Liver (tissue), 9 donors: ENCODE results near the gene KRTDAP. TPM values are rescaled to one million over a fixed set of nuclear protein-coding genes. Genes with fewer than 3 reads are reported as not detected.

Experiments used
- DNase-seq: peaks from one replicate; pipeline ENCODE4 v3.0.0-alpha.2; 2017; ENCODE audit warnings: low spot score
- H3K27ac ChIP-seq, 2 donors: one replicate each; pipeline ENCODE4 v1.7.0; 2013; ENCODE audit warnings: inconsistent platforms in 2 of 2, low read length in 2 of 2, control low read depth in 1 of 2, low read depth in 1 of 2, mild to moderate bottlenecking in 1 of 2
- H3K27me3 ChIP-seq, 4 donors: one replicate each; pipeline versions ENCODE4 v1.6.1 to v1.7.0; 2013; ENCODE audit warnings: low read length in 3 of 4, inconsistent platforms in 1 of 4, mild to moderate bottlenecking in 1 of 4, moderate library complexity in 1 of 4; ENCODE audit not compliant: control insufficient read depth in 4 of 4, insufficient read depth in 4 of 4
- H3K36me3 ChIP-seq, 4 donors: one replicate each; pipeline versions ENCODE4 v1.6.1 to v1.7.0; 2013; ENCODE audit warnings: low read length in 3 of 4, mild to moderate bottlenecking in 3 of 4, low read depth in 1 of 4, moderate library complexity in 1 of 4; ENCODE audit not compliant: control insufficient read depth in 4 of 4, insufficient read depth in 3 of 4
- H3K4me1 ChIP-seq, 4 donors: one replicate each; pipeline versions ENCODE4 v1.6.1 to v1.7.0; 2013; ENCODE audit warnings: low read length in 3 of 4, mild to moderate bottlenecking in 3 of 4, moderate library complexity in 1 of 4; ENCODE audit not compliant: control insufficient read depth in 4 of 4, insufficient read depth in 4 of 4
- H3K4me3 ChIP-seq, 3 donors: one replicate each; pipeline versions ENCODE4 v1.6.1 to v1.7.0; 2013; ENCODE audit warnings: low read length in 3 of 3, control low read depth in 1 of 3, low read depth in 1 of 3, mild to moderate bottlenecking in 1 of 3
- H3K9ac ChIP-seq, 2 donors: one replicate each; pipeline ENCODE4 v1.7.0; 2013; ENCODE audit warnings: low read length in 2 of 2, mild to moderate bottlenecking in 2 of 2, moderate library complexity in 2 of 2, control low read depth in 1 of 2, low read depth in 1 of 2
- H3K9me3 ChIP-seq, 4 donors: one replicate each; pipeline versions ENCODE4 v1.6.1 to v1.7.0; 2013; ENCODE audit warnings: low read length in 3 of 4; ENCODE audit not compliant: control insufficient read depth in 4 of 4
- ATF3 ChIP-seq: IDR thresholded peaks from 2 replicates; pipeline ENCODE4 v1.6.1; 2016; ENCODE audit warnings: antibody characterized with exemption
- CTCF ChIP-seq: fragments of 150-350 bp; IDR thresholded peaks from 2 replicates; pipeline ENCODE4 v1.5.1; 2017; ENCODE audit warnings: improper control_type of control experiment, low read depth, low read length; ENCODE audit not compliant: missing input control
- FOXA1 ChIP-seq: IDR thresholded peaks from 2 replicates; pipeline ENCODE4 v1.6.1; 2016; ENCODE audit warnings: antibody characterized with exemption
- HNF4G ChIP-seq: IDR thresholded peaks from 2 replicates; pipeline ENCODE4 v1.6.1; 2016; ENCODE audit warnings: antibody characterized with exemption
- MAX ChIP-seq: IDR thresholded peaks from 2 replicates; pipeline ENCODE4 v1.6.1; 2016; ENCODE audit warnings: antibody characterized with exemption
- NR2F2 ChIP-seq: IDR thresholded peaks from 2 replicates; pipeline ENCODE4 v1.6.1; 2016; ENCODE audit warnings: antibody characterized with exemption
- RAD21 ChIP-seq, 2 donors: IDR thresholded peaks; 2 replicates each; pipeline ENCODE4 v1.6.1; 2016; ENCODE audit warnings: antibody characterized with exemption in 2 of 2, mild to moderate bottlenecking in 2 of 2
- RXRA ChIP-seq, 2 donors: IDR thresholded peaks; 2 replicates each; pipeline ENCODE4 v1.6.1; 2017 to 2018; ENCODE audit warnings: antibody characterized with exemption in 2 of 2, mild to moderate bottlenecking in 1 of 2
- SP1 ChIP-seq: IDR thresholded peaks from 2 replicates; pipeline ENCODE4 v1.6.1; 2018; ENCODE audit warnings: antibody characterized with exemption, mild to moderate bottlenecking
- YY1 ChIP-seq: IDR thresholded peaks from 2 replicates; pipeline ENCODE4 v1.6.1; 2016; ENCODE audit warnings: antibody characterized with exemption, mild to moderate bottlenecking
- WGBS: extraction: QIAGEN DNeasy Blood & Tissue Kit; methylation state at CpG from one replicate; pipeline ENCODE4 v1.1.7; 2013; 5-methylcytosine and 5-hydroxymethylcytosine counted together
- polyA plus RNA-seq, 2 donors: library from polyadenylated mRNA; stranded (reverse) in 1 of 2; unstranded in 1 of 2; fragments of 200-250 nt in 1 of 2; fragments of >200 nt in 1 of 2; fragmentation: Nextera tagmentation in 1 of 2; extraction: Ambion mirVana in 1 of 2; gene quantifications; one replicate each; pipeline versions ENCODE4 v1.2.1 to v1.2.3, GENCODE V29; 2013 to 2015
- total RNA-seq, 2 donors: library from RNA; depleted of rRNA; stranded (reverse); fragments of >200 nt; gene quantifications; one replicate each; pipeline ENCODE4 v1.2.3, GENCODE V29; 2014
- donor health status: healthy.
- donor health status: healthy.
- donor health status: healthy.
- donor health status: healthy.
- donor health status: healthy.

The KRTDAP gene
- total and polyA plus RNA-seq, 4 donors, result not detected

- H3K9me3 ChIP-seq, result no peaks in the 10 kb centered on the region
- no peak overlapping the region for H3K4me3 ChIP-seq
- H3K4me1 ChIP-seq, result peaks cover 0 to 16% (median 7%) of the 10 kb centered on the region in 4 donors
- H3K27me3 ChIP-seq, result no peaks in the 10 kb centered on the region
- TF ChIP-seq SP1, result no peak
- TF ChIP-seq MAX, result no peak
- no peak for TF ChIP-seq CTCF
- no peak for TF ChIP-seq RXRA (IDR thresholded peaks at IDR 0.05)
- no peak for TF ChIP-seq YY1
- TF ChIP-seq ATF3, result no peak
- no peak for TF ChIP-seq HNF4G
- WGBS, result 83% methylated on average over 7 of the region's 7 CpGs
- peaks cover 0 to 1% (median 0%) of the 10 kb centered on the region in 4 donors for H3K36me3 ChIP-seq
- no peak overlapping the region for H3K9ac ChIP-seq
- no peak for DNase-seq
- H3K27ac ChIP-seq, result no peak overlapping the region
These were observed 21.1 kb upstream of the KRTDAP start for GRCh38 chr19:35511337-35511736.

GRCh38 chr19:35510626-35510964 is 20.3 kb upstream of the KRTDAP start:
- Histone ChIP-seq H3K4me1 (peaks cover 0 to 16% (median 7%) of the 10 kb centered on the region in 4 donors), H3K27ac (no peak overlapping the region), H3K4me3 (no peak overlapping the region), H3K36me3 (peaks cover 0 to 1% (median 0%) of the 10 kb centered on the region in 4 donors), H3K9ac (no peak overlapping the region), H3K27me3 (no peaks in the 10 kb centered on the region), H3K9me3 (no peaks in the 10 kb centered on the region)
- WGBS, result 16% methylated on average over 15 of the region's 15 CpGs
- DNase-seq, result no peak
- TF ChIP-seq NR2F2 (no peak), SP1 (no peak), ATF3 (no peak), RXRA (IDR thresholded peaks at IDR 0.05) (no peak), FOXA1 (no peak)

- no peaks in the 10 kb centered on the region for H3K27me3 ChIP-seq
- no peak overlapping the region for H3K27ac ChIP-seq
These were observed 19.8 kb upstream of the KRTDAP start for GRCh38 chr19:35509861-35510625.

More at GRCh38 chr19:35509861-35510625, 19.8 kb upstream of the KRTDAP start:
- peak overlapping the region in 2 of 3 donors; percentile 39 to 49 for H3K4me3 ChIP-seq
- H3K9ac ChIP-seq, result peak overlapping the region in 1 of 2 donors; percentile 43
- 2% methylated on average over 39 of the region's 39 CpGs for WGBS
- peaks cover 0 to 1% (median 0%) of the 10 kb centered on the region in 4 donors for H3K36me3 ChIP-seq
- no peaks in the 10 kb centered on the region for H3K9me3 ChIP-seq
- peaks cover 0 to 16% (median 7%) of the 10 kb centered on the region in 4 donors for H3K4me1 ChIP-seq
- TF ChIP-seq NR2F2, result no peak
- no peak for TF ChIP-seq RXRA (IDR thresholded peaks at IDR 0.05)
- peak; percentile 67 to 81 for TF ChIP-seq RAD21 (IDR thresholded peaks at IDR 0.05)
- TF ChIP-seq CTCF, result peak; percentile 85
- peak; percentile 84 for DNase-seq
